ENCODE data around the gene WNK4. TPM values are rescaled to one million over a fixed set of nuclear protein-coding genes. Genes with fewer than 3 reads are reported as not detected.

WNK4 gene
- total RNA-seq, 4 donors from 2014 or later = 0.40 to 14.7 (median 3.9) TPM

DNA sequence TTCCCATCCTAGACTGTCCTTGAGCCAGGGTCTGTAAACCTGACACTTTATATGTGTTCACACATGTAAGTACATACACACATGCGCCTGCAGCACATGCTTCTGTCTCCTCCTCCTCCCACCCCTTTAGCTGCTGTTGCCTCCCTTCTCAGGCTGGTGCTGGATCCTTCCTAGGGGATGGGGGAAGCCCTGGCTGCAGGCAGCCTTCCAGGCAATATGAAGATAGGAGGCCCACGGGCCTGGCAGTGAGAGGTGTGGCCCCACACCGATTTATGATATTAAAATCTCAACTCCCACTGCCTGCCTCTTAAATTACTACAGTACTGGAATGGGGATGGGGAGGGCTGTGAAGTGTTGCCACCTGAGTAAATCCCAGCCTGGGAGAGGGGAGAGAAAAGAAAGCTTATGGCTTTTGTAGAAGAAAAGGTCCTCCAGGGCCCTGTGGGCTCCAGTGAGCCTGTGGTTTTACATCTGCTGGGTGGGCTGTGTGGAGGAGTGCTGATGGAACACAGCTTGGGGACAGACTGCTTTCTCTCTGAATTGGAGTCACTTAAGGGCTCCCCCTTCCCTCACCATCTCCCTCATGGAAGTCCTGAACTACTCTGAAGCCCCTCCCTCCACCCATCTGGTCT is 990 bp upstream of the WNK4 start:
- WGBS, 2 donors = 72 to 92% methylated on average over 1 to 2 of the region's 3 CpGs
- Histone ChIP-seq H3K36me3 (peaks cover 6 to 62% (median 30%) of the 10 kb centered on the region in 3 donors), H3K27ac (peak overlapping the region in 1 of 4 donors; percentile 46), H3K4me1 (peaks cover 11 to 80% (median 15%) of the 10 kb centered on the region in 3 donors), H3K27me3 (peaks cover 0 to 44% (median 17%) of the 10 kb centered on the region in 4 donors), H3K9me3 (no peaks in the 10 kb centered on the region), H3K4me3 (no peak overlapping the region)
- no peak for DNase-seq
- TF ChIP-seq CTCF (IDR thresholded peaks at IDR 0.05) (no peak), POLR2A (IDR thresholded peaks at IDR 0.05) (no peak)
- intact Hi-C loops (cut with DNase I) = no loop called here

DNA sequence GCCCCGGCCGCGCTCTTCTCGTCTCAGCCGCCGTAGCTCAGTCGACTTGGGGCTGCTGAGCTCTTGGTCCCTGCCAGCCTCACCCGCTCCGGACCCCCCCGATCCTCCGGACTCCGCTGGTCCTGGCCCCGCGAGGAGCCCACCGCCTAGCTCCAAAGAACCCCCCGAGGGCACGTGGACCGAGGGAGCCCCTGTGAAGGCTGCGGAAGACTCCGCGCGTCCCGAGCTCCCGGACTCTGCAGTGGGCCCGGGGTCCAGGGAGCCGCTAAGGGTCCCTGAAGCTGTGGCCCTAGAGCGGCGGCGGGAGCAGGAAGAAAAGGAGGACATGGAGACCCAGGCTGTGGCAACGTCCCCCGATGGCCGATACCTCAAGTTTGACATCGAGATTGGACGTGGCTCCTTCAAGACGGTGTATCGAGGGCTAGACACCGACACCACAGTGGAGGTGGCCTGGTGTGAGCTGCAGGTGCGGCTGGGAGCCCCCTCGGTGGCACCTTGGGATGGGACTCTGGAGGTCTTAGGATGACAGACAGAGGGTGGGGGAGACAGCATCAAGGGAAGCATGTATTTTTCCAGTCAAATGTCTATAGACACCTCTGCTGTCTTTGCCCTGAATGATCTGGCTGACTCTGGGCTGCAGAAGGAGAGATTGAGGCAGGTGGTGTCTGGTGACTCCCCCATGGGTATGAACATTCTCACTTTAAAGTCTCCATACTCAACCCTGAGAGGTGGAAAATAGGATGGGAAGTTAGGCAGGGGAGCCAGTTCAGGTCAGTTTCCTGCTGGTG is 635 bp downstream of the WNK4 start:
- H3K27ac ChIP-seq = peak overlapping the region in 3 of 4 donors; percentile 18 to 59 (median 57)
- peaks cover 0 to 60% (median 19%) of the 10 kb centered on the region in 4 donors for H3K27me3 ChIP-seq
- TF ChIP-seq CTCF (IDR thresholded peaks at IDR 0.05) (no peak), POLR2A (IDR thresholded peaks at IDR 0.05) (no peak)
- intact Hi-C loops (cut with DNase I) = no loop called here
- WGBS, 2 donors = 10 to 13% methylated on average over 2 to 5 of the region's 39 CpGs
- H3K4me3 ChIP-seq = peak overlapping the region; percentile 26 to 65 (median 48)
- no peak for DNase-seq
- peaks cover 6 to 62% (median 28%) of the 10 kb centered on the region in 3 donors for H3K36me3 ChIP-seq
- H3K4me1 ChIP-seq = peaks cover 8 to 79% (median 13%) of the 10 kb centered on the region in 3 donors
- no peaks in the 10 kb centered on the region for H3K9me3 ChIP-seq

DNA sequence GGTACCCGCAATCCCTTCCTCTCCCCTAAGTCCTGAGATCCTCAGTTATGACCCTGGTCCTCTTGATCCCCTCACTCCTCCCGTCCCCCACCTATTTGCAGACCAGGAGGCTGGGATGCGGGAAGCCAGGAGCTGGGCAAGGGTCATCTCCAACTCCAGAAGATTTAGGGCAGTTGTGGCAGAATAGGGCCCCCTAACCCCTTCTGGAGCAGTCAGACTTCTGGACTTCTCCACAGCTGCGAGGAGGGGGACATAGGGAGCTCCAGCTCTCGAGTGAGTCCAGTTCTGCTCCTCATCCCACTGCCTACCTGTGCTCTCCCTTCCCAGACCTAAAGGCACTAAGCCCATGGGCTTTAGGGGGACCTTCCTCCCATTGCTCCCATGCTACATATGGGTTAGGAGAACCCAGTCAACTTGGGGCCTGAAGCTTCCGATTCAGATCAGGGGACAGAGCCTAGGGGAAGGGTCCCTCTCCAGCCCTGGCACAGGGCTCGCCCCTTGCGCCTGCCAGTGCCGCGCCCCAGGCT is 1.3 kb downstream of the WNK4 start:
- intact Hi-C loops (cut with DNase I) = no loop called here
- peaks cover 8 to 79% (median 13%) of the 10 kb centered on the region in 3 donors for H3K4me1 ChIP-seq
- DNase-seq = no peak
- 44 to 50% methylated on average over 2 to 8 of the region's 10 CpGs for WGBS, 2 donors
- TF ChIP-seq CTCF (IDR thresholded peaks at IDR 0.05) (no peak), POLR2A (IDR thresholded peaks at IDR 0.05) (no peak)
- H3K36me3 ChIP-seq = peaks cover 4 to 62% (median 23%) of the 10 kb centered on the region in 3 donors
- H3K4me3 ChIP-seq = peak overlapping the region; percentile 0 to 53 (median 24)
- no peaks in the 10 kb centered on the region for H3K9me3 ChIP-seq
- peaks cover 0 to 67% (median 19%) of the 10 kb centered on the region in 4 donors for H3K27me3 ChIP-seq
- no peak overlapping the region for H3K27ac ChIP-seq

DNA sequence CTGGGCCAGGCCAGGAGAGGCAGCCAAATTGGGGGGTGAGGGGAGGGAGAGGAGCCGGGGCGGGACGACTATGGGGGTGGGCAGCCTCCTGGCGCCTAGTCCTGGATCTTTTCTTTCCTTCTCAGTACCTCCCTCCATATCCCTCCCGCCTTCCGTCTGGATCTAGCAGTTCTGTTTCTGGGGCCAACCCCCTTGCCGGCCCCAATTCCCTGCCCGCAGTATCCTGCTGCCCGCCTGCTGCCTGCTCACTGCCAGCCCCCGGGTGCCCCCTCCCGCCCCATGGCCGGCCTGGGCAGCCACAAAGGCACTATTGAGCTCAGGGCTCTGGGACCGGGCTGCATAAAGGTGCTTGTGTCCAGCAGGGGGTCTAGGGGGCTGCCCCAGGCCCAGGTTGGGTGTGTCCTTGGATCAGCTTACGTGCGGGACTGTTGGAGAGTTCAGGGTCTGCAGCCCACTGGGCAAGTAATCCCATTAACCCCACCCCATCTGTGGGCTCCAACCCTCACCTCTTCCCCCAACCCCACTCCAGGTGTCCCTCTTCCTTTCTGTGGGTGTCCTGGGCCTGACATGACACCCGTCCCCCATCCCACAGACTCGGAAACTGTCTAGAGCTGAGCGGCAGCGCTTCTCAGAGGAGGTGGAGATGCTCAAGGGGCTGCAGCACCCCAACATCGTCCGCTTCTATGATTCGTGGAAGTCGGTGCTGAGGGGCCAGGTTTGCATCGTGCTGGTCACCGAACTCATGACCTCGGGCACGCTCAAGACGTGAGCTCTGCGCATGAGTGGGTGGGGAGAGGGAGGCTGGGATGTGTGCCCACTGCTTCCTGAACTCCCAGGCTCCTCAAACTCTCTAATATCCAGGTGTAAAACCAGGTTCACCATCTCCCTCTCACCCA is 2.0 kb downstream of the WNK4 start:
- Histone ChIP-seq H3K4me1 (peaks cover 8 to 79% (median 13%) of the 10 kb centered on the region in 3 donors), H3K27me3 (peaks cover 0 to 74% (median 19%) of the 10 kb centered on the region in 4 donors), H3K4me3 (peak overlapping the region; percentile 0 to 53 (median 24)), H3K36me3 (peaks cover 0 to 61% (median 18%) of the 10 kb centered on the region in 3 donors), H3K9me3 (no peaks in the 10 kb centered on the region), H3K27ac (no peak overlapping the region)
- no peak for DNase-seq
- WGBS, 2 donors = 17 to 34% methylated on average over 9 to 15 of the region's 29 CpGs
- intact Hi-C loops (cut with DNase I) = no loop called here
- TF ChIP-seq CTCF (IDR thresholded peaks at IDR 0.05) = no peak
- TF ChIP-seq POLR2A (IDR thresholded peaks at IDR 0.05) = no peak
